Stimulated activated naive CD4-positive, alpha-beta T cell (primary cell): Measurements from ENCODE around the gene ABCC6.
"Not testable (repeated sequence)": the region's sequence is repeated elsewhere in the genome, so short reads cannot be mapped to it uniquely, and the experiment has no call there.

Experiments used
- DNase-seq, 6 experiments: peaks; one replicate each; lab custom pipeline; 2025; lab: John Stamatoyannopoulos, UW

Gene ABCC6

DNA sequence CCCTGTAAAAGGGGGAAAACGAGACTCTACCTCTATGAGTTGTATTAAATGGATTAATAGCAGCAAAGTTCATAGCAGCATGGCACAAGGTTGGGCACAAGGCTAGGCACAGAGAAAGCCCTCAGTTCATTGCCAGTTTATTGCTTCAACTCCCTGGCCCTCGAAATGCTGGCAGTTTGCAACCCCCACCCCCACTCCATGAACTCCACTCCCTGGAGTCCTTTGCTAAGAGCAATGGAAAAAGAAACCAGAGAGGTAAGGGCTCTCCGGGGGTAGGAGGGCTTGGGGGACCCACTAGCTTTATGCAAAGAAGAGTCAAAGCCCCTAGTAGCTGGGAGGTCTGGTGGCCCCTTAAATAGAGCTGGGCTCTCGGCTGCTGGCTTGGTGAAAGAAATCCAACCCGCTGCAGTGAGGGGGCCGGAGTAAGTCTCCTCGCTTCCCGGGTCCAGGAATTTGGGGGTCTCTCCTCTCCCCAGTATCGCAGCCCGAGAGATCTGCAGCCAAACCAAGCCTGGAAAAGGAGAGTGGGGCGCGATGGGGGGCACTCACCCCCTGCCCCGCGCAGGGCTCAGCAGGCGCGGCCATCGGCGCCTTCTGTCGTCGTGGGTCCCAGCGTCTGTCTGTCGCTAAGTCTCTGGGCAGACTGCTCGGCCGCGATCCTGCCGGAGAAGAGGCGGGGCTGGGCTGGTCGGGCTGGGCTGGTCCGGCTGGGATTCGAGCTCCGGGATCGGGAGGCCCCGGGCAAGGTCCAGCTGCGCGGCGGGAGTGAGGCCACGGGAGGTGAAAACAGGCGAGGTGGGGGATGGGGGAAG, at the start of gene ABCC6:
Gene ABCC6, minus strand, starts transcription at position 645 of the 812 bp plus-strand sequence. Its CDS starts 60 bp downstream, at position 585.
- not testable (repeated sequence) for DNase-seq

DNA sequence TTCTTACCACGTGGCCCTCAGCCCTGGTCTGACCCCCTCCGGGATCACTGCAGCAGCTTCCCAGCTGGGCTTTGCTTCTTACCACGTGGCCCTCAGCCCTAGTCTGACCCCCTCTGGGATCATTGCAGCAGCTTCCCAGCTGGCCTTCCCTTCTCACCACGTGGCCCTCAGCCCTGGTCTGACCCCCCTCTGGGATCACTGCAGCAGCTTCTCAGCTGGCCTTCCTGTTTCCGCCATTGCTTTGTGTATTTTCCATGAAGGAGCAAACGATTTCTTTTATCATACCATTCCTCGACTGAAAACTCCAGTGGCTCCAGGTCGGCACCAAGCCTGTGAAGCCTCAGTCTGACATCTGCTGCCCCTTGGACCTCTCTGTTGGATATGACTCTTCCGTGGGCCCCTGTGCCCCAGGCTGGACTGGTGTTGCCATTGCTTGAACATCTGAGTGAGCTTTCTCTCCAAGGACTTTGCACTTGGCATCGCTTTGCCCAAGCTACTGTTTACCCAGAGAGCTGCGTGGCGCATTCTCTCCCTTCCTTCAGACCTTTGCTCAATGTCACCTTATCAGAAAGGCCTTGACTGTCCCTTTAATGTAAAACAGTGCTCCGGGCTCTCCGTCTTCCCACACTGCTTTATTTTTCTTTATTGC, 49.4 kb upstream of the ABCC6 start:
- not testable (repeated sequence) for DNase-seq

DNA sequence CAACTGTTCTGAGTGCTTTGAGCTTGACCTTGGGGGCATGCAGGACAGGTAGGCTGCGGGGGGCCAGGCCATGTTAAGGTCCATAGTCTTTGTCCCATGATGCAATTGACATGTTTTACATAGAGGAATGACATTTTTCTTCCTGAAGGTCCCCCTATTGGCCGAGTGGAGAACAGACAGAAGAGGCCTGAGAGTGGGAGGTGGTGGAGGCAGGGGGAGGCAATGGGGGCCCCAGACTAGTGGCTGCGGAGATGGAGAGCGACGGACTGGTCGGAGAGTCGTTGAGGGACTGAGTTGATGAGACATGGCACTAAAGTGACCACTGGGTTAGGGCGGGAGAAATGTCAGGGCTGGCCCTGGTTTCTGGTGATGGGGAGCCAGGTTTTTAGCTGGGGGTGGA, 48.4 kb upstream of the ABCC6 start:
- DNase-seq, result not testable (repeated sequence)

DNA sequence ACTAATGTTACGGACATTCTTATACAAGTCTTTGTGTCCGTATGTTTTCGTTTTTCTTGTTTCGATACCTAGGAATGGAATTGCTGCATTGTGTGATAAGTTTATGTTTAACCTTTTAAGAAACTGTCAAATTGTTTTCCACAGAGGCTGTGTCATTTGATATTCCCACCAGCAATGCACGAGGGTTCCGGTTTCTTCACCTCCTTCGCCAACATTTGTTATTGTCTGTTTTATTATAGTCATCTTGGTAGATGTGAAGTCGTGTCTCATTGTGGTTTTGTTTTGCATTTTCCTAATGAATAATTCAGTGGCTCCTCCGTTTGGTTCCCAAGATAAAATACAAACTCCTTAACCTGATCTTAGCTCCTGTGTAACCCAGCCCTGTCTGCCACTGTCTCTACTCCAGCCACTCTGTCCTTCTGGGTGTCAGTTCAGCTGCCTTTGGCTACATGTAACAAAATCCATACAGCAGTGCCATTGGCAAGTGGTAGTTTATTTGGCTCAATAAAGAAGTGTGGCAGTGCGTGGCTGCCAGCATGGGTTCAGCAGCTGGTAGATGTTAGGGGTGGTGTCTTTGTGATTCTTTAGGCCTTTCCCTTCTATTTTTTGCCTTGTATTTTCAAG, 45.0 kb upstream of the ABCC6 start:
- not testable (repeated sequence) for DNase-seq

DNA sequence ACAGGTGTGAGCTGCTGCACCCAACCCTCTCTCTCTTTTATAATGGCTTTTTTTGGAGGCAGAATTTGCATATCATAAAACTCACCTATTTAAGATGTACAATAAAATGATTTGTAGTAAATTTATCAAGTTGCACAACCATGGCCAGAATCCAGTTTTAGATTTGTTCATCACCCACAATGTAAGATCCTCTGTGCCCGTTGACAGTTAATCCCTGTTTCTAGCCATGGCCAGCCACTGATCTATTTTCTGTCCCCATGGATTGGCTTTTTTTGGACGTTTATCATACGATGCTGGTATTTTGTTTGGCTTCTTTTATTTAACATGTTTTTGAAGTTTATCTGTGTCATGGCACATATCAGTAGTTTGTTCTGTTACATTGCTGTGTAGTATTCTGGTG, 44.4 kb upstream of the ABCC6 start:
- not testable (repeated sequence) for DNase-seq

DNA sequence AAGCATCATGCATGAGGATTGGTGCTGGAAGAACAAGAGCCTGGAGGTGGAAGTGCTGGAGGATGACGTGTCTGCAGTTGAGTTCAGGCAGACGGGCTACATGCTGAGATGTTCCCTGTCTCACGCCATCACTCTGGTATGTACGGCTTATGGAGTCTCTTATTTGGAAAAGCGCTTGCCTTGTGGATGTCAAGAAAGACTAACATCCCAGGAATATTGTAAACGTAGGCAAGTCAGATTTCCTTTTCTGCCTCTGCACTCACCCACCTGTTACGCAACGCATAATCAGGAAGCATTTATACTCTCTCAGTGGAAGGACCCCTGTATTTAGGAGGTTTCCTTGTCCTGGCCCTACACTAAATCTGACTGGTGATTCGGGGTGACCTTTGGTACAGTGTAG, 41.8 kb upstream of the ABCC6 start:
- DNase-seq, result not testable (repeated sequence)

DNA sequence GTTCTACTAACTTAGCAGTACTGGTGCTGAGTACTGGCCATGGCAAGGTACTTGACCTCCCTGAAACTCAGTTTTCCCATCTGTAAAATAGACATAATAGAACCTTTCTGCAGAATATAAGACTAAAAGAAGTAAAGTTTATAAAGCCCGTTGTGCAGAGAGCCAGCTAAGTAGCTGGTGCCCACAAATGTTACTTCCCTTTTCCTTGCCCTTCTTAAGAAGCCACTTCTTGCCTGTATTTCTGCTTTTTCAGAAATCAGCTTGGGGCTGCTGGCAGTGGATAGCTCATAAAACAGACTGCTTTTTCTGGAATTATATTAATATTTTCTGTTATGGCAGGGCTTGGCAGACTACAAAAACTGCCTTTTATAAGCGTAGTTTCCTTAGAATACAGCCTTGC, 40.7 kb upstream of the ABCC6 start:
- not testable (repeated sequence) for DNase-seq

DNA sequence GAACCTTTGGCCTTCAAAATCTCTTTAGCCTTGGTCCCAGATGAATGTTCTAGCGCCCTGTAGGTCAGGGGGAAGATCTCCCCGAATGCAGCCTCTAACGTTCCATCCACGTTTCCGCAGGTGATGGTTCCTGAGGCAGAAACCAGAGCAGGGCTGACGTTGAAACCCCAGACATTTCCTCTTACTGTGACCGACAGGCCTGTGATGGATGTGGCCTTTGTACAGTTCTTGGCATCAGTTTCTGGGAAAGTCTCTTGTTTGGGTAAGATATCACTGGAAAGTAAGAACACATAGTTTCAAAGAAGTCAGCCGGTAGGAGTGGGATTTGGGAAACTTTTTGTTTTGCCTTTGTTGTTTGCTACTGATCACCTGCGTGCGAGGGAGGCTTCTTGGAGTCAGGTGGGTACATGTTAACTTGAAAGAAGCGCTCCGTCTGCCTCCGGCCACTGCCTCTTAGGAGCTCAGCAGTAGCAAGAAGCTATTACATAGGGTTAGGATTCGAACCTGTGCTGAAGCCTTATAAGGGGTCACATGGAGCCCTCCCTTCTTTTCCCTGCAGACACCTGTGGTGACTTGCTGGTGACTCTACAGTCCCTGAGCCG, 39.8 kb upstream of the ABCC6 start:
- DNase-seq, result not testable (repeated sequence)

DNA sequence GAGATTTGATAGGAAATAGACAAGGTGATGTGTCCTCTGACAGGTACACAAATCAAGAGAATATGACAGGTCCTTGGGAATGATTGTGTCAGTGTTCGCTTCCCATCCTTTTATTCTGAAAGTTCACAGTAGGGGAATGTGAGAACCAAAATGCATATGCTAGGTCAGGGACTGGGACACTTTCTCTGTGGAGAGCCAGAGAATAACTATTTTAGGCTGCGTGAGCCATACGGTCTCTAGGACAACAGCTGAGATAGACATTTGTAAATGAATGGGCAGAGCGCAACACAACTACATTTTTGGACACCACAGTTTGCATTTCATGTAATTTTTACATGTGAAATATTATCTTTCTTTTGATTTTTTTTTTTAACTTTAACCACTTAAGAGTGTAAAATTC, 36.7 kb upstream of the ABCC6 start:
- DNase-seq, result not testable (repeated sequence)

DNA sequence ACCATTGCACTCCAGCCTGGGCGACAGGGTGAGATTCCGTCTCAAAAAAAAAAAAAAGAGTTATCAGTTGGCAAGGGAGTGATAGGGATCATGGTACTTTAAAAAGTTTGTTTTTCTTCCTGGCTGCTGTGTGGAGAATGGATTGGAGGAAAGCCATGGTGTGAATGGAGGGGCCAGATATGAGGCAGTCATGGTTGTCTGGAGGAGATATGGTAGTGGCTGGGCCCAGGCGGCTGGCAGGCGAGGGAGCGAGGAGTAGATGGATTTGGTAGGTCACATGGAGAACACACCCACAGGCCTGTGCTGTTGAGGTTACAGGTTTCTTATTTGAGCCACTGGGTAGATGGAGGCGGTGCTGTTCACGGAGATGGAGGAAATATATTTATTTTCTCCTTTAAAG, 35.5 kb upstream of the ABCC6 start:
- not testable (repeated sequence) for DNase-seq

DNA sequence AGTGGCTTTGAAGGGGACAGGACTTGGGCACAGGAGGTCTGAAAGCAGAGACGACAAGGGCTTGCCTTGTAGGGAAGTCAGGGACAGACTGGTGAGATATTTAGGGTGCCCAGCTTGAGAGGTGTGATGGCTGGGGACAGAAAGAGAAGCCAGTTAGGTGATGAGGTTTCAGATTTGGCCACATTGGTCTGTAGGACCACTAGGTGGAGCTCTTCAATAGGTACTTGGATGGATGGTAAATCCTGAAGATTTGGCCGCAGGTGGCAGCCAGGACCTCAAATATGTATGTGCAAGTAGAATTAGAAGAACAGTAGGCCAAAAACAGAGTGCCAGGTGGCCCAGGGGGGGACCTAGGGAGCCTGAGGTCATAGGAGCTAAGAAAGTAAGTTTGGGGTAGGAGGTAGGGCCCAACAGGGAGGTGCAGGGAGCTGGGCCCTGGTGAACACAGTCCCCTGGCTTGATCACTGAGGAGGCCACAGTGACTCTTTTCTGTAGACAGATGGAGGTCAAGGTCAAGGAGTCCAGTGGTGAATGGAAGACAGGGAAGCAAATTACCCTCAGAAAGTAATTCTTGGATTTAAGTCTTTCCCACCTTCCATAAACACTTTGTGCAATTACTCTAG, 34.1 kb upstream of the ABCC6 start:
- not testable (repeated sequence) for DNase-seq

DNA sequence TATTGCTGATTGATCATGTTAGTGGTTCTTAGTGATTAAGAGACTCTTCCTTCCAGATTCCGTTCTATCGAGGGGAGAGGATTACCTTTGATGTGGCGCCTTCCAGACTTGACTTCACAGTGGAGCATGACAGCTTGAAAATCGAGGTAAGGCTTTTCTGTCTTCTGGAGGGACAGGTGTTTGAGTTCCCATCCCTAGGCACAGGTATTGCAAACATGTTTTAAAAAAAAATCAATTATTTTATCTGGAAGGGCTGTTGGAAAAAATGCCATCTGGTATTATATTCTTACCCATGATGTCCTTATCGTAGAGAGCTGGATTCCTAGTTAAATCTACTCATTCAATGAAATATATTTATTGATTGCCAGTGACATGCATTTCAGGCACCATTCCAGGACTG, 29.1 kb upstream of the ABCC6 start:
- DNase-seq, result not testable (repeated sequence)

DNA sequence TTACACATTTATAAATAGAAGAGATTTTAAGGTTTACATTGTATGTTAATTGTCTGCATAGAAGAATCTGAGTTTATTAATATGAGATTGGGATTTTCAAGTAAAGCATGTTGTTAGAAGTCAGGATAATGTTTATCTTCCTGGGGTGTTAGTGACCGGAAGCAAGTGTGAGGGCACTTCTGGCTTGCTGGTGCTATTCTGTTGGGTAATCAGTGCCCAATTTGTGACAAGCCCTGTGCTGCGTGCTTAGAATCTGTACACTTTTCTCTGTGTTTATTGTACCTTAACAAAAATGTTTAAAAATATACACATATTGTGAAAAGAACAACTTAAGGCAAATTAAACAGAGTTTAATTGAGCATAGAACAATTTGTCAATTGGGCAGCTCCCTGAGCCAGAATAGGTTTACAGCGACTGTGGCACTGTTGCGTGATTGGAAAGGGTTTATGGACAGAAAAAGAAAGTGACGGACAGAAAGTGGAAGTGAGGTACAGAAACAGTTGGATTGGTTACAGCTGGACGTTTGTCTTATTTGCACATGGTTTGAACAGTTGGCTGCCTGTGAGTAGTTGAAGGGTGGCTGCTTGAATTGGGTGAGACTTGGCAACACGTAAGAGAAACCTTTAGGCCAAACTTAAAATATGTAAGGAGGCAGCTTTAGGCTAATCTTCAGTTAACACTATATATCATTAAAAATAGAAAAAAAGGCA, 26.5 kb upstream of the ABCC6 start:
- not testable (repeated sequence) for DNase-seq

DNA sequence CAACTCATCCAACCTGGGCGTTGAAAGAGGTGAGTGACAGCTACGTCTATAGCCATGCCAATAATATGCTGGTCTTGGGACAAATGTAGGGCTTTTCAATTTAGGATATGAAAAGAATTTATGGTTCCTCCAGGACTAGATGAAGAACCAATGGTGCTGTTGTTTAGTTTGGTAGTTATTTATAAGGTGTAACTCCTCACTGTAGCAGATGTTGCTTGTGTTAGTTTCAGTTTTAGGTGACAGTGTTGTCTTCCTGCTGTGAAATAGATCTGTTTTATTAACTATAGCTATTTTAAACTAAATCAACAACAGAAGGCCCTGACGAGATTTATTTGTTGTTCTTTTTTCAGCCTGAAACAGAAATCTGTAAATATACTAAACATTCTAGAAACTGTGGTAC, 24.1 kb upstream of the ABCC6 start:
- DNase-seq, result not testable (repeated sequence)

DNA sequence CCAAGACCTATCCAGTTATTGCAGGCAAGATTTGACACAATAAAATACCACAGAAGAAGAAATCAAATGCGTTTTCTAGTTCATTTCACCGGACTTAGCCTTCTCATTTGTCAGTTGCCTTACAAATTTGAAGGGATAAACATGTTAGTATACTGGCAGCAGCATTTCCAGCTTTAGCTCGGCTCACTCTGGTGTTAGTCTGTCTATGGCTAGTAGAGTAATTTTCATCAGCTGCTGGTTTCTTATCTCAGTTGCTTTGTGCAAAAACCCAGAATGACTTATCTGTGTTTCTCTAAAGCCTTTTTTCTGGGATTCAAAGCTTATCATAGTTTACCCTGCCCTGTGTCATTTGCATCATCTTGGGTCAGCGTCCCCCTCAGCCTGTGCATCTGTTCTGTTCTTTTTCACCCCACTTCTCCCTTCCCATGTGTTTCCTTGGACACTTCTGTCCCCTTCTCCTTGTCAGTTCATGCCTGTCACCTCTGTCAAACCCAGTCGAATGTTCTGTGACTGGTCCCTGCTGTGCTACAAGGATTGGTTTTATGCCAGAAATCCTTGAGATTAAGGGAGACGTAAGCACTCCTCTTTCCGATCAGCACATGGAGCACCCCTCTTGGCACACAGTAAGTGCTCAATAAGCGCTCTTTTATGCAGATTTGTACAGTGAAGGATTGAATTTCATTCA, 23.4 kb upstream of the ABCC6 start:
- not testable (repeated sequence) for DNase-seq

DNA sequence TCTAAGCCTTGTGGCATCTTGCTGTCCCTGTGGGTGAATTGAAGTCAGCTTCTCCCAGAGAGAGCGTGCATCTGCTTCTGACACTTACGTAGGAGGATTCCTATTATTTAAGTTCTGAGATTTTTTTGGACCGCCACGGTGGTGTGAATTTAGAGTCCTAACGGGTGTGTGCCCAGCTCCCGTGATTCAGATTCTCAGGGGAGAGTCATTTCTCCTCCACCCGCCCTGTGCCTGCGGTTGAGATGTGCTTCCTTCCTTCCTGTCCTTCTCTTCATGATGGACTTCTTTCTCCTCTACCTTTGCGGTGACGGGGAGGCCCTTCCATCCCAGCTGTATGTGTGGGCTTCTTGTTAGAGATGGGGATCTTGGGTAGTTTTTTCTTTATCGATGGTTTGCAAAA, 20.6 kb upstream of the ABCC6 start:
- DNase-seq, result not testable (repeated sequence)

DNA sequence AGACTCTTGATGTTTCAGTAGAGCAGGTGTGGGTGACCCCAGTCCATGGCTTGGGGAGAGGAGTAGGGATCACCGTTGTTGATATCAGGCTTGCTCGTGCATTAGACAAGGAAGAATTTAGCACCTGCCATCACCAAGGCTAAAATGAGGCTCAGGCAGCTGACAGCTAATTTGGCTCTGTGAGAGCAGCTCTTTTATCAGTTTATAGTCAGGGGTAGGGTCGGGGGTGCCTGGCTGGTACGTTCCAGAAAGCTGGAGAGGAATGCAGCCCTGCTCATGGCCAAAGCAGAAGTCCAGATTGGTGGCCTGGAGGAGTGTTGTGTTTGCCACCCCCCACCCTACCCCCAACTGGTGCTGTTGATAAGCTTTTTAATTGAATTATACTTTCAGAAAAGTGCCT, 17.4 kb upstream of the ABCC6 start:
- not testable (repeated sequence) for DNase-seq

DNA sequence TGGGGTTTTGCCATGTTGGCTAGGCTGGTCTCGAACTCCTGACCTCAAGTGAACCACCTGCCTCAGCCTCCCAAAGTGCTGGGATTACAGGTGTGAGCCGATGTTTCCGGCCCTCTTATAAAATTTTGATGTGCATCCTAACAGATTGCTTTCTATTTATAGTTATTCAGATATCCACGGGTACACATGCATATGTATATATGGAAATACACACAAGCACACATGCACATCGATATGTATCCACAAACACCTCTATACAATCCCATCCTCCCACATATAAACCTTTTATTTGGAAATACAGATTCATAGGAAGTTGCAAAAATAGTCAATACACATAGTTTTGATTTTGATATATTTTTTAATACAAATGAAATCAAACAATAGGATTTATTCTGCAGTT, 14.4 kb upstream of the ABCC6 start:
- not testable (repeated sequence) for DNase-seq

DNA sequence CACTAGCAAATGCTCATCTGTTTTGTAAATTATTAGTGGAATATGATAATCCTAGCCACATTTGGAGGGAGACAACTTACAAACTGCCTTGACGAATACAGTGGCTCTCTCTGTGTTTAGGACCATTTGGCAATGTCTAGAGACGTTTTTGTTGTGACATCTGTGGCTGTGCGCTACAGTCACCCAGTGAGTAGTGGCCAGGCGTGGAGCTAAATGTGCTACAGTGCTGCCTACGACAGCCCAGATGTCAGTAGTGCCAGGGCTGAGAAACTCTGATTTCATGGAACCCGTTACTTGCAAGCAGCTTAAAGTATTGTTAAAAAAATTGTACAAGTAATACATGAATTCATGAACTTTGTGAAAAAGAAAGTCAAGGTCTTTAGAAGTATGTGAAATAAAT, 13.8 kb upstream of the ABCC6 start:
- DNase-seq, result not testable (repeated sequence)

DNA sequence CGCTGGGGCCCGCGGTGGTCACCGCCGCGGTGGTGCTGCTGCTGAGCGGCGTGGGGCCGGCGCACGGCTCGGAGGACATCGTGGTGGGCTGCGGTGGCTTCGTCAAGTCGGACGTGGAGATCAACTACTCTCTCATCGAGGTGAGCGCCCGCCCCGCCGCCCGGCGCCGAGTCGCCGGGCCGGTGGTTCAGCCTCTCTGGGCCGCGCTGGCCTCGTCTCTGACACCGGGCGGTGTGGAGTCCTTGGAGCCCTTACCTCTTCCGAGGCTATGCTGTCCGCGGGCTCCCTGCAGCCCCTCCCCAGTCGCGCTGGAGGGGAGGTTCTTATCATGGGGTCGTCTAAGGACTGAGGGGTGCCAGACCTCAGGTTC, 9.4 kb upstream of the ABCC6 start:
- not testable (repeated sequence) for DNase-seq
